GM12892 (cell line): ENCODE results near the gene PPP2R2C.

Experiments
- POLR2A ChIP-seq: IDR thresholded peaks from 2 replicates; pipeline ENCODE4 v1.6.1; 2011; ENCODE audit warnings: low read depth, low read length, control low read depth
- POLR2AphosphoS5 ChIP-seq: IDR thresholded peaks from 2 replicates; pipeline ENCODE4 v1.6.1; 2011; ENCODE audit warnings: low read depth, low read length, control low read depth

DNA sequence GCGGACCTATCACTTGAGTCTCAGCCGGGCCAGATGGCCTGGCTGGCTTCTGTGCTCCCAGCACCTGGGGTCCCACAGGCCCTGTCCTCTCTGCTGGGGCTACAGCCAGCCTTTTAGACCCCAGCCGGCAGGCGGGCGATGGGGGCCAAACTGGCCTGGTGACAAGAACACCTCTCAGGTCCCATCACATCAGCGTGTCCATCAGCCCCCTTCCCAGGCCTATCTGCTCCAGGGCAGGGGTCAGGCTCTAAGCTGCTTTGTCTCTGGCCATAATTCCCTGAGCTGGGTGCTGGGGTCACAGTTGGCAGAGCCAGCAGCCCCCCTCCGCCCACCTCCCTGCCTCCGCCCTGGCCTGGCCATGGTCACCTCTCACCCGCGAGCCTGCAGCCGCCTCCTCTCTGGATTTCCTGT lies 77.7 kb downstream of the PPP2R2C start:
- no peak for TF ChIP-seq POLR2A
- TF ChIP-seq POLR2AphosphoS5: no peak
